PC-9 (cell line): ENCODE results near the gene HLA-DQB2. TPM values are rescaled to one million over a fixed set of nuclear protein-coding genes. Genes with fewer than 3 reads are reported as not detected.
"Not testable (repeated sequence)": the region's sequence is repeated elsewhere in the genome, so short reads cannot be mapped to it uniquely, and the experiment has no call there.

Experiments
- Bru-seq: library from RNA; stranded (reverse); fragments of 400-500 nt; gene quantifications from one replicate; lab custom pipeline; 2021; lab: Mats Ljungman, UMichigan
- BruChase-seq, 2 experiments: library from RNA; stranded (reverse); fragments of 400-500 nt; gene quantifications; one replicate each; lab custom pipeline; 2021; lab: Mats Ljungman, UMichigan
- BruUV-seq: library from RNA; stranded (reverse); fragments of 400-500 nt; replicated peaks from 2 replicates; lab custom pipeline; 2021; lab: Mats Ljungman, UMichigan
- CTCF ChIA-PET: fragments of 300-600 bp; sonication (Branson Sonifier 250); formaldehyde crosslinking; loops from one replicate; lab custom pipeline; 2022; ENCODE audit warnings: antibody characterized with exemption; lab: Charles Lee
- POLR2A ChIA-PET: fragments of 300-600 bp; sonication (Branson Sonifier 250); formaldehyde crosslinking; loops from one replicate; lab custom pipeline; 2022; ENCODE audit warnings: antibody characterized with exemption; ENCODE audit not compliant: unreplicated experiment; lab: Charles Lee
- DNase-seq, 2 experiments: peaks; one replicate each; pipeline versions ENCODE4 v3.0.0 to v3.0.0-alpha.2; 2015 to 2022; ENCODE audit warnings: mixed read lengths in 1 of 2
- H2AFZ ChIP-seq: fragments of 200-600 bp; sonication (generic); 2 replicates; pipeline ENCODE4 v1.8.1; 2017; ENCODE audit warnings: antibody characterized with exemption
- H3F3A ChIP-seq: fragments of 200-600 bp; sonication (generic); 2 replicates; pipeline ENCODE4 v1.8.1; 2017; ENCODE audit warnings: antibody characterized with exemption, mild to moderate bottlenecking, low read depth; ENCODE audit not compliant: insufficient read depth
- H3K27ac ChIP-seq: fragments of 200-600 bp; sonication (generic); 2 replicates; pipeline ENCODE4 v1.6.1; 2016; ENCODE audit warnings: mixed run types
- H3K27me3 ChIP-seq: fragments of 200-600 bp; sonication (generic); 2 replicates; pipeline ENCODE4 v1.6.1; 2016; ENCODE audit warnings: low read depth, mixed run types; ENCODE audit not compliant: insufficient read depth
- H3K36me3 ChIP-seq: fragments of 200-600 bp; sonication (generic); 2 replicates; pipeline ENCODE4 v1.6.1; 2016; ENCODE audit warnings: low read depth, mixed run types
- H3K4me1 ChIP-seq: fragments of 200-600 bp; sonication (generic); replicated peaks from 2 replicates; pipeline ENCODE4 v1.6.1; 2016; ENCODE audit warnings: mixed run types; ENCODE audit not compliant: insufficient read depth
- H3K4me2 ChIP-seq: fragments of 200-600 bp; sonication (generic); 2 replicates; pipeline ENCODE4 v1.6.1; 2017; ENCODE audit warnings: mixed run types
- H3K4me3 ChIP-seq: fragments of 200-600 bp; sonication (generic); 2 replicates; pipeline ENCODE4 v1.6.1; 2016; ENCODE audit warnings: mixed run types
- H3K79me2 ChIP-seq: fragments of 200-600 bp; sonication (generic); 2 replicates; pipeline ENCODE4 v1.6.1; 2017; ENCODE audit warnings: low read depth, mixed run types
- H3K9me2 ChIP-seq: fragments of 200-600 bp; sonication (generic); 2 replicates; pipeline ENCODE4 v1.8.1; 2017; ENCODE audit warnings: mild to moderate bottlenecking; ENCODE audit not compliant: insufficient read depth
- H3K9me3 ChIP-seq: fragments of 200-600 bp; sonication (generic); 2 replicates; pipeline ENCODE4 v1.8.1; 2016; ENCODE audit warnings: low read depth; ENCODE audit not compliant: insufficient read depth
- H4K20me1 ChIP-seq: fragments of 200-600 bp; sonication (generic); 2 replicates; pipeline ENCODE4 v1.8.1; 2017; ENCODE audit not compliant: insufficient read depth
- CTCF ChIP-seq: fragments of 200-600 bp; sonication (generic); conservative IDR thresholded peaks from 2 replicates; pipeline ENCODE4 v1.6.1; 2017; ENCODE audit warnings: mixed run types, antibody characterized with exemption, mild to moderate bottlenecking, moderate library complexity
- EZH2 ChIP-seq: fragments of 200-600 bp; sonication (generic); IDR thresholded peaks from 2 replicates; pipeline ENCODE4 v1.8.0; 2017; ENCODE audit warnings: antibody characterized with exemption, low read depth
- intact Hi-C: fragments of 100-400 bp; cut with micrococcal nuclease; formaldehyde crosslinking; loops from one replicate; pipeline ENCODE4 v1.10.0; 2022; ENCODE audit not compliant: unreplicated experiment
- long read RNA-seq: library from polyadenylated mRNA; stranded (forward); transcript quantifications from one replicate; pipeline ENCODE4 v2.0.0, GENCODE V29; 2022
- total RNA-seq: library from RNA; stranded (reverse); gene quantifications from 2 replicates; pipeline ENCODE4 v1.2.3, GENCODE V29; 2021

The HLA-DQB2 gene
- total RNA-seq (not detected in 2 replicates), Bru-seq, nascent RNA (not detected), BruChase-seq, experiment 1, labeled RNA remaining after a 2-hour chase (not detected), BruChase-seq, experiment 2, labeled RNA remaining after a 6-hour chase (not detected)
- long read RNA-seq, result 0 reads

- H3K4me2 ChIP-seq, result no peak within 1 kb of the TSS
- no peak within 1 kb of the TSS for H3K4me3 ChIP-seq
- H4K20me1 ChIP-seq, result no peaks in the 10 kb centered on the region
- H3K27me3 ChIP-seq, result peaks cover 73% of the 10 kb centered on the region
- no peaks in the 10 kb centered on the region for H3K79me2 ChIP-seq
- no peaks in the 10 kb centered on the region for H3K4me1 ChIP-seq
- no peaks in the 10 kb centered on the region for H3F3A ChIP-seq
- ChIA-PET POLR2A (no interaction called here), CTCF (no interaction called here)
- TF ChIP-seq CTCF (no peak), EZH2 (no peak)
- no peak within 1 kb of the TSS for H3K27ac ChIP-seq
- no peak for DNase-seq
- intact Hi-C loops, result no loop called here
- BruUV-seq, result no TSS peak
- no peaks in the 10 kb centered on the region for H3K9me3 ChIP-seq
- no peaks in the 10 kb centered on the region for H3K36me3 ChIP-seq
- no peak within 1 kb of the TSS for H2AFZ ChIP-seq
- H3K9me2 ChIP-seq, result no peaks in the 10 kb centered on the region
Observed at GRCh38 chr6:32763421-32763820, at the start of gene HLA-DQB2. TSS of gene HLA-DQB2 (minus strand) at chr6:32763532. CDS start at chr6:32763470, 62 bp downstream.

- Histone ChIP-seq H3K4me1 (no peaks in the 10 kb centered on the region), H3K27ac (no peak overlapping the region), H3K4me2 (no peak overlapping the region), H3K9me2 (no peaks in the 10 kb centered on the region), H3K79me2 (no peaks in the 10 kb centered on the region), H4K20me1 (no peaks in the 10 kb centered on the region), H3K36me3 (no peaks in the 10 kb centered on the region), H3K4me3 (no peak overlapping the region), H3K27me3 (no peaks in the 10 kb centered on the region), H2AFZ (no peak overlapping the region), H3F3A (no peaks in the 10 kb centered on the region), H3K9me3 (no peaks in the 10 kb centered on the region)
- TF ChIP-seq EZH2 (no peak), CTCF (no peak)
- no TSS peak for BruUV-seq
- POLR2A ChIA-PET, result no interaction called here
- CTCF ChIA-PET, result interaction anchor here (0.6 kb wide), 2 partner anchors 182 to 1496 kb away, joined by 3 read pairs; no protein-coding TSS in a partner anchor
- DNase-seq, result no peak
- intact Hi-C loops, result no loop called here
Observed at GRCh38 chr6:32809171-32809570, 45.8 kb upstream of the HLA-DQB2 start.

- H3K27ac ChIP-seq, result no peak overlapping the region
- no peak for TF ChIP-seq CTCF
- no peak for TF ChIP-seq EZH2
- no peaks in the 10 kb centered on the region; the same call in 1 of the 2 replicates for H3K9me3 ChIP-seq
- no peaks in the 10 kb centered on the region for H3K9me2 ChIP-seq
- H3K27me3 ChIP-seq, result 0 out of 2 replicates have a peak, but pooled peaks cover 3% of the 10 kb centered on the region
- no peaks in the 10 kb centered on the region for H3K4me1 ChIP-seq
- no peak overlapping the region for H2AFZ ChIP-seq
- H3K4me2 ChIP-seq, result no peak overlapping the region
- no peaks in the 10 kb centered on the region for H3K79me2 ChIP-seq
- no TSS peak for BruUV-seq
- intact Hi-C loops, result no loop called here
- CTCF ChIA-PET, result no interaction called here
- no peaks in the 10 kb centered on the region for H3F3A ChIP-seq
- POLR2A ChIA-PET, result no interaction called here
- no peak overlapping the region for H3K4me3 ChIP-seq
- H4K20me1 ChIP-seq, result no peaks in the 10 kb centered on the region
- no peak for DNase-seq
- H3K36me3 ChIP-seq, result no peaks in the 10 kb centered on the region
Observed at GRCh38 chr6:32807020-32807580, 43.8 kb upstream of the HLA-DQB2 start.

- H3K9me3 ChIP-seq, POLR2A ChIA-PET, BruUV-seq, H3F3A ChIP-seq, H3K4me3 ChIP-seq, H3K27me3 ChIP-seq, DNase-seq, H3K27ac ChIP-seq, H3K4me1 ChIP-seq, H3K79me2 ChIP-seq, H3K9me2 ChIP-seq, H2AFZ ChIP-seq, H3K4me2 ChIP-seq, H4K20me1 ChIP-seq, intact Hi-C loops, H3K36me3 ChIP-seq: not testable (repeated sequence)
- CTCF ChIA-PET, result interaction anchor here (0.6 kb wide), 1 partner anchor 33 kb away, joined by 8 read pairs; no protein-coding TSS in a partner anchor
Observed at GRCh38 chr6:32805404-32805803, 42.1 kb upstream of the HLA-DQB2 start.
